Hepatocyte (in vitro differentiated cells): ENCODE measurements around the gene BACE1. TPM values are rescaled to one million over a fixed set of nuclear protein-coding genes. Genes with fewer than 3 reads are reported as not detected.
A peak's percentile ranks its signal among the peaks of the same experiment; 100 is the strongest.

ENCODE experiments used
- DNase-seq: peaks from one replicate; pipeline ENCODE4 v3.0.0-alpha.2; 2016; ENCODE audit warnings: low spot score
- H2AFZ ChIP-seq: fragments of 200-600 bp; sonication (generic); 2 replicates; pipeline ENCODE4 v1.6.0; 2016; ENCODE audit warnings: antibody characterized with exemption, mild to moderate bottlenecking
- H3K27ac ChIP-seq: fragments of 200-600 bp; sonication (generic); 2 replicates; pipeline ENCODE4 v1.5.1; 2016; ENCODE audit warnings: mild to moderate bottlenecking
- H3K27me3 ChIP-seq: fragments of 200-600 bp; sonication (generic); 2 replicates; pipeline ENCODE4 v1.6.1; 2016
- H3K36me3 ChIP-seq: fragments of 200-600 bp; sonication (generic); replicated peaks from 2 replicates; pipeline ENCODE4 v1.5.1; 2016; ENCODE audit warnings: low read depth; ENCODE audit not compliant: insufficient read depth
- H3K4me1 ChIP-seq: fragments of 200-600 bp; sonication (generic); 2 replicates; pipeline ENCODE4 v1.5.1; 2016; ENCODE audit warnings: mild to moderate bottlenecking, moderate library complexity; ENCODE audit not compliant: insufficient read depth
- H3K4me2 ChIP-seq: fragments of 200-600 bp; sonication (generic); 2 replicates; pipeline ENCODE4 v1.6.0; 2016
- H3K4me3 ChIP-seq: fragments of 200-600 bp; sonication (generic); 2 replicates; pipeline ENCODE4 v1.5.1; 2016; ENCODE audit warnings: mild to moderate bottlenecking
- H3K79me2 ChIP-seq: fragments of 200-600 bp; sonication (generic); 2 replicates; pipeline ENCODE4 v1.6.0; 2017; ENCODE audit warnings: mild to moderate bottlenecking
- H3K9me2 ChIP-seq: fragments of 200-600 bp; sonication (generic); replicated peaks from 2 replicates; pipeline ENCODE4 v1.6.0; 2017; ENCODE audit warnings: mild to moderate bottlenecking; ENCODE audit not compliant: insufficient read depth
- H3K9me3 ChIP-seq: fragments of 200-600 bp; sonication (generic); 2 replicates; pipeline ENCODE4 v1.5.1; 2016; ENCODE audit warnings: low read depth, mild to moderate bottlenecking
- H4K20me1 ChIP-seq: fragments of 200-600 bp; sonication (generic); 2 replicates; pipeline ENCODE4 v1.6.0; 2016; ENCODE audit warnings: mild to moderate bottlenecking; ENCODE audit not compliant: insufficient read depth, poor library complexity, severe bottlenecking
- CTCF ChIP-seq: fragments of 200-600 bp; sonication (generic); IDR thresholded peaks from 2 replicates; pipeline ENCODE4 v1.5.1; 2016; ENCODE audit warnings: antibody characterized with exemption, mild to moderate bottlenecking; ENCODE audit not compliant: poor library complexity
- EZH2 ChIP-seq: fragments of 200-600 bp; sonication (generic); IDR thresholded peaks from 2 replicates; pipeline ENCODE4 v1.6.1; 2016; ENCODE audit warnings: antibody characterized with exemption, mild to moderate bottlenecking, borderline replicate concordance
- EZH2phosphoT487 ChIP-seq: fragments of 200-600 bp; sonication (generic); IDR thresholded peaks from one replicate; pipeline ENCODE4 v1.6.1; 2018; ENCODE audit warnings: antibody characterized with exemption, mild to moderate bottlenecking, low read depth, moderate library complexity; ENCODE audit not compliant: unreplicated experiment, severe bottlenecking
- WGBS: methylation state at CpG from one replicate; pipeline ENCODE4 v1.1.6; 2016; ENCODE audit warnings: low lambda C conversion rate; ENCODE audit errors: missing lambda C conversion rate; 5-methylcytosine and 5-hydroxymethylcytosine counted together
- polyA plus RNA-seq: library from polyadenylated mRNA; unstranded; fragments of >200 nt; fragmentation: Nextera tagmentation; extraction: Ambion mirVana; gene quantifications from 2 replicates; pipeline ENCODE4 v1.2.1, GENCODE V29; 2016
- total RNA-seq: library from RNA; depleted of rRNA; stranded (reverse); fragments of >200 nt; gene quantifications from 2 replicates; pipeline ENCODE4 v1.2.3, GENCODE V29; 2014

BACE1 gene
- total and polyA plus RNA-seq, 2 experiments from 2014 or later, result 17.5 to 22.6 TPM

GRCh38 chr11:117282956-117283355 is 33.1 kb downstream of the BACE1 start:
- Histone ChIP-seq H3K36me3 (no peaks in the 10 kb centered on the region), H3K79me2 (no peaks in the 10 kb centered on the region), H3K27me3 (no peaks in the 10 kb centered on the region), H3K4me1 (no peaks in the 10 kb centered on the region), H3K9me3 (no peaks in the 10 kb centered on the region), H2AFZ (no peak overlapping the region), H4K20me1 (no peaks in the 10 kb centered on the region), H3K4me3 (no peak overlapping the region), H3K27ac (no peak overlapping the region), H3K4me2 (no peak overlapping the region), H3K9me2 (no peaks in the 10 kb centered on the region)
- WGBS, result 95% methylated on average over 3 of the region's 3 CpGs
- DNase-seq, result no peak
- TF ChIP-seq EZH2phosphoT487 (no peak), CTCF (no peak), EZH2 (no peak)

GRCh38 chr11:117281869-117282268 is 34.2 kb downstream of the BACE1 start:
- no peak for TF ChIP-seq EZH2
- TF ChIP-seq EZH2phosphoT487, result no peak
- no peak for TF ChIP-seq CTCF

GRCh38 chr11:117281159-117281558 is 34.9 kb downstream of the BACE1 start:
- TF ChIP-seq EZH2phosphoT487 (no peak), CTCF (no peak), EZH2 (no peak)
- no peak overlapping the region for H2AFZ ChIP-seq
- H3K79me2 ChIP-seq, result no peaks in the 10 kb centered on the region
- H3K27me3 ChIP-seq, result no peaks in the 10 kb centered on the region
- no peaks in the 10 kb centered on the region for H3K36me3 ChIP-seq
- no peaks in the 10 kb centered on the region for H3K9me2 ChIP-seq
- no peaks in the 10 kb centered on the region for H3K9me3 ChIP-seq
- WGBS, result 52% methylated on average over 6 of the region's 6 CpGs
- H3K4me3 ChIP-seq, result no peak overlapping the region
- DNase-seq, result peak; percentile 42
- H3K4me1 ChIP-seq, result no peaks in the 10 kb centered on the region
- H3K4me2 ChIP-seq, result no peak overlapping the region
- peak overlapping the region; percentile 39 for H3K27ac ChIP-seq
- no peaks in the 10 kb centered on the region for H4K20me1 ChIP-seq

More at GRCh38 chr11:117281869-117282268, 34.2 kb downstream of the BACE1 start:
- H3K9me2 ChIP-seq, result no peaks in the 10 kb centered on the region
- H3K27ac ChIP-seq, result peak overlapping the region; percentile 39
- no peak overlapping the region for H2AFZ ChIP-seq
- H3K9me3 ChIP-seq, result no peaks in the 10 kb centered on the region
- 94% methylated on average over 6 of the region's 7 CpGs for WGBS
- H3K79me2 ChIP-seq, result no peaks in the 10 kb centered on the region
- no peaks in the 10 kb centered on the region for H3K4me1 ChIP-seq
- DNase-seq, result no peak
- no peaks in the 10 kb centered on the region for H4K20me1 ChIP-seq
- no peak overlapping the region for H3K4me2 ChIP-seq
- H3K27me3 ChIP-seq, result no peaks in the 10 kb centered on the region
- H3K36me3 ChIP-seq, result no peaks in the 10 kb centered on the region
- no peak overlapping the region for H3K4me3 ChIP-seq
